ENCODE results near the gene SLC7A7.
A peak's percentile ranks its signal among the peaks of the same experiment; 100 is the strongest.
"Not testable (repeated sequence)": the region's sequence is repeated elsewhere in the genome, so short reads cannot be mapped to it uniquely, and the experiment has no call there.

The SLC7A7 gene

GRCh38 chr14:22814941-22815713 lies at the start of gene SLC7A7:
Gene SLC7A7, minus strand, starts transcription at chr14:22815435. Its CDS starts 2,037 bp downstream, at chr14:22813398.
- Histone ChIP-seq H3K4me3 (ENCODE audit: low read length, poor library complexity, severe bottlenecking) (no peak within 1 kb of the TSS), H3K9me2 (replicated peaks; ENCODE audit: low read depth, low read length) (no peaks in the 10 kb centered on the region), H3F3A (ENCODE audit: low read depth) (no peaks in the 10 kb centered on the region), H3K4me2 (ENCODE audit: low read depth, low read length, poor library complexity, severe bottlenecking) (no peak within 1 kb of the TSS), H3K4me1 (ENCODE audit: insufficient read depth, low read length, poor library complexity, severe bottlenecking) (peaks cover 9% of the 10 kb centered on the region), H3K79me2 (ENCODE audit: insufficient read depth, low read length) (no peaks in the 10 kb centered on the region), H3K27me3 (ENCODE audit: insufficient read depth, low read length, poor library complexity, severe bottlenecking) (no peaks in the 10 kb centered on the region), H3K9me3 (ENCODE audit: insufficient read depth, low read depth, low read length) (no peaks in the 10 kb centered on the region), H2AFZ (ENCODE audit: low read length) (peak within 1 kb of the TSS; percentile 94), H3K36me3 (ENCODE audit: insufficient read depth, low read length) (no peaks in the 10 kb centered on the region), H3K9ac (ENCODE audit: low read depth, low read length, poor library complexity, severe bottlenecking) (no peak within 1 kb of the TSS), H4K20me1 (ENCODE audit: insufficient read depth, low read length, poor library complexity, severe bottlenecking) (no peaks in the 10 kb centered on the region)
- TF ChIP-seq EZH2phosphoT487 (IDR thresholded peaks at IDR 0.05; ENCODE audit: borderline replicate concordance) (no peak), CTCF (conservative IDR thresholded peaks at IDR 0.05; ENCODE audit: low read length) (no peak)

GRCh38 chr14:22864979-22865378 lies 49.7 kb upstream of the SLC7A7 start:
- no peaks in the 10 kb centered on the region for H3K9me2 ChIP-seq (replicated peaks; ENCODE audit: low read depth, low read length)
- H3K27me3 ChIP-seq (ENCODE audit: insufficient read depth, low read length, poor library complexity, severe bottlenecking): peaks cover 29% of the 10 kb centered on the region
- H3F3A ChIP-seq (ENCODE audit: low read depth): no peaks in the 10 kb centered on the region
- no peak overlapping the region for H3K4me2 ChIP-seq (ENCODE audit: low read depth, low read length, poor library complexity, severe bottlenecking)
- no peaks in the 10 kb centered on the region for H3K36me3 ChIP-seq (ENCODE audit: insufficient read depth, low read length)
- H3K79me2 ChIP-seq (ENCODE audit: insufficient read depth, low read length): no peaks in the 10 kb centered on the region
- no peak overlapping the region for H3K4me3 ChIP-seq (ENCODE audit: low read length, poor library complexity, severe bottlenecking)
- no peak overlapping the region for H3K9ac ChIP-seq (ENCODE audit: low read depth, low read length, poor library complexity, severe bottlenecking)
- peaks cover 12% of the 10 kb centered on the region for H3K4me1 ChIP-seq (ENCODE audit: insufficient read depth, low read length, poor library complexity, severe bottlenecking)
- TF ChIP-seq EZH2phosphoT487 (IDR thresholded peaks at IDR 0.05; ENCODE audit: borderline replicate concordance) (no peak), CTCF (conservative IDR thresholded peaks at IDR 0.05; ENCODE audit: low read length) (no peak)
- no peaks in the 10 kb centered on the region for H3K9me3 ChIP-seq (ENCODE audit: insufficient read depth, low read depth, low read length)
- no peaks in the 10 kb centered on the region for H4K20me1 ChIP-seq (ENCODE audit: insufficient read depth, low read length, poor library complexity, severe bottlenecking)
- no peak overlapping the region for H2AFZ ChIP-seq (ENCODE audit: low read length)

GRCh38 chr14:22861651-22862050 lies 46.4 kb upstream of the SLC7A7 start:
- no peaks in the 10 kb centered on the region for H4K20me1 ChIP-seq (ENCODE audit: insufficient read depth, low read length, poor library complexity, severe bottlenecking)
- H3K9me3 ChIP-seq (ENCODE audit: insufficient read depth, low read depth, low read length): no peaks in the 10 kb centered on the region
- H3K27me3 ChIP-seq (ENCODE audit: insufficient read depth, low read length, poor library complexity, severe bottlenecking): peaks cover 56% of the 10 kb centered on the region
- no peak overlapping the region for H3K4me2 ChIP-seq (ENCODE audit: low read depth, low read length, poor library complexity, severe bottlenecking)
- H3K4me1 ChIP-seq (ENCODE audit: insufficient read depth, low read length, poor library complexity, severe bottlenecking): peaks cover 12% of the 10 kb centered on the region
- H3K79me2 ChIP-seq (ENCODE audit: insufficient read depth, low read length): no peaks in the 10 kb centered on the region
- H2AFZ ChIP-seq (ENCODE audit: low read length): no peak overlapping the region
- H3K36me3 ChIP-seq (ENCODE audit: insufficient read depth, low read length): no peaks in the 10 kb centered on the region
- no peak overlapping the region for H3K9ac ChIP-seq (ENCODE audit: low read depth, low read length, poor library complexity, severe bottlenecking)
- H3K9me2 ChIP-seq (replicated peaks; ENCODE audit: low read depth, low read length): no peaks in the 10 kb centered on the region
- no peaks in the 10 kb centered on the region for H3F3A ChIP-seq (ENCODE audit: low read depth)
- H3K4me3 ChIP-seq (ENCODE audit: low read length, poor library complexity, severe bottlenecking): no peak overlapping the region
- TF ChIP-seq CTCF (conservative IDR thresholded peaks at IDR 0.05; ENCODE audit: low read length) (no peak), EZH2phosphoT487 (IDR thresholded peaks at IDR 0.05; ENCODE audit: borderline replicate concordance) (no peak)

DNA sequence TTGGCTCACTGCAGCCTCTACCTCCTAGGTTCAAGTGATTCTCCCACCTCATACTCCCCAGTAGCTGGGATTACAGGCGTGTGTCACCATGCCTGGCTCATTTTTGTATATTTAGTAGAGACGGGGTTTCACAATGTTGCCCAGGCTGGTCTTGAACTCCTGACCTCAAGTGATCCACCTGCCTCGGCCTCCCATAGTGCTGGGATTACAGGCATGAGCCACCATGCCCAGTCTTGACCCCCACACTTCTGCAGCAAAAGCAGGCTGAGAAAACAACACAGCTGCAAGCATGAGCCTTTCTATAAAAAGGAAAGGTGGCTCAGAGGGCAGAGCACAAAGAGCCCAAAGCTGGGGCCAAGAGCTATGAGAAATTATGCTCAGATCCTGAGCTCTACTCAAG lies 45.1 kb upstream of the SLC7A7 start:
- H3K9ac ChIP-seq (ENCODE audit: low read depth, low read length, poor library complexity, severe bottlenecking); H3F3A ChIP-seq (ENCODE audit: low read depth); H3K79me2 ChIP-seq (ENCODE audit: insufficient read depth, low read length); H3K36me3 ChIP-seq (ENCODE audit: insufficient read depth, low read length); H4K20me1 ChIP-seq (ENCODE audit: insufficient read depth, low read length, poor library complexity, severe bottlenecking); H3K9me2 ChIP-seq (replicated peaks; ENCODE audit: low read depth, low read length); H3K4me1 ChIP-seq (ENCODE audit: insufficient read depth, low read length, poor library complexity, severe bottlenecking); H3K9me3 ChIP-seq (ENCODE audit: insufficient read depth, low read depth, low read length); H3K4me3 ChIP-seq (ENCODE audit: low read length, poor library complexity, severe bottlenecking); H3K4me2 ChIP-seq (ENCODE audit: low read depth, low read length, poor library complexity, severe bottlenecking); H2AFZ ChIP-seq (ENCODE audit: low read length): not testable (repeated sequence)
- peaks cover 67% of the 10 kb centered on the region for H3K27me3 ChIP-seq (ENCODE audit: insufficient read depth, low read length, poor library complexity, severe bottlenecking)

Measured in Loucy (cell line).